Left kidney (tissue), 2 donors: Measurements from ENCODE around the gene ERGIC1. TPM values are rescaled to one million over a fixed set of nuclear protein-coding genes. Genes with fewer than 3 reads are reported as not detected.
"Not testable (repeated sequence)": the region's sequence is repeated elsewhere in the genome, so short reads cannot be mapped to it uniquely, and the experiment has no call there.

Experiments
- DNase-seq: peaks from one replicate; pipeline ENCODE4 v3.0.0-alpha.2; 2013
- polyA plus RNA-seq: library from polyadenylated mRNA; unstranded; fragments of 120-200 nt; gene quantifications from one replicate; pipeline ENCODE4 v1.2.1, GENCODE V29; 2013; ENCODE audit not compliant: insufficient read length

ERGIC1 gene
- polyA plus RNA-seq, 1 donor: 122 TPM

DNA sequence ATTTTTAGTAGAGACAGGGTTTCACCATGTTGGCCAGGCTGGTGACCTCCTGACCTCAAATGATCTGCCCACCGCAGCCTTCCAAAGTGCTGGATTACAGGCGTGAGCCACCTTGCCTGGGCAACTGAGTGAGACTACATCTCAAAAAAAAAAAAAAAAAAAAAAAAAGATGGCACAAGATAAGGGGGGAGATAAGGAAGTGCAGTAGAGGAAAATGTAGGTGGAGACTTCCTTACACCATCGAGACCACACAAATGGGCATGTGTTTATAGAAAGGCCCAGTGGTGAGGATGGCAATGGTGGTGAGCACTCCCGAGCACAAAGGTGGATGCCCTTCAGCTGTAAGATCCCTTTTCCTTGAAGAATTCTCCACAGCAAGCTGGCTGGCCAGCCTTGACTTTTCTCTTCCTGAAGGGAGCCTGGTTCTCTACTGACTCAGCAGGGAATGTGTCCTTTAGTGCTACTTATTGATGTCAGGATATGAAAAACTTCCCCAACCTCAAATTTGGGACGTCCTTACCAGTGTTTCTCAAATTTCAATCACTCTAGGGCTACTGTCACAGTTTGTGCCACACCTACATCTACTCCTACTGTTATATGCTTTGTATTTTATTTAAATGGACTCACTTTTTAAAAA, 28.2 kb downstream of the ERGIC1 start:
- DNase-seq: no peak

DNA sequence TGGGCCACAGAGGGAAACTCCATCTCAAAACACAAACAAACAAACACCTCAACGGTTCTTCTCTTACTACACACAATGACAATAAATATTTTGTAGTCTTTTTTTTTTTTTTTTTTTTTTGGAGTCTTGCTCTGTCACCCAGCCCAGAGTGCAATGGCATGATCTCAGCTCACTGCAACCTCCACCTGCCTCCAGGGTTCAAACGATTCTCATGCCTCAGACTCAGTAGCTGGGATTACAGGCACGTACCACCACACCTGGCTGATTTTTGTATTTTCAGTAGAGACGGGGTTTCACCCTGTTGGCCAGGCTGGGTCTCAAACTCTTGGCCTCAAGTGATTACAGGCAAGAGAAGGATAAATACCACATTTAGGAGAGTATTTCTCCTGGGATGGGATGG, 30.1 kb downstream of the ERGIC1 start:
- not testable (repeated sequence) for DNase-seq

GRCh38 chr5:172864747-172865146, 30.7 kb downstream of the ERGIC1 start:
- no peak for DNase-seq

GRCh38 chr5:172866378-172866777, 32.3 kb downstream of the ERGIC1 start:
- DNase-seq: no peak

DNA sequence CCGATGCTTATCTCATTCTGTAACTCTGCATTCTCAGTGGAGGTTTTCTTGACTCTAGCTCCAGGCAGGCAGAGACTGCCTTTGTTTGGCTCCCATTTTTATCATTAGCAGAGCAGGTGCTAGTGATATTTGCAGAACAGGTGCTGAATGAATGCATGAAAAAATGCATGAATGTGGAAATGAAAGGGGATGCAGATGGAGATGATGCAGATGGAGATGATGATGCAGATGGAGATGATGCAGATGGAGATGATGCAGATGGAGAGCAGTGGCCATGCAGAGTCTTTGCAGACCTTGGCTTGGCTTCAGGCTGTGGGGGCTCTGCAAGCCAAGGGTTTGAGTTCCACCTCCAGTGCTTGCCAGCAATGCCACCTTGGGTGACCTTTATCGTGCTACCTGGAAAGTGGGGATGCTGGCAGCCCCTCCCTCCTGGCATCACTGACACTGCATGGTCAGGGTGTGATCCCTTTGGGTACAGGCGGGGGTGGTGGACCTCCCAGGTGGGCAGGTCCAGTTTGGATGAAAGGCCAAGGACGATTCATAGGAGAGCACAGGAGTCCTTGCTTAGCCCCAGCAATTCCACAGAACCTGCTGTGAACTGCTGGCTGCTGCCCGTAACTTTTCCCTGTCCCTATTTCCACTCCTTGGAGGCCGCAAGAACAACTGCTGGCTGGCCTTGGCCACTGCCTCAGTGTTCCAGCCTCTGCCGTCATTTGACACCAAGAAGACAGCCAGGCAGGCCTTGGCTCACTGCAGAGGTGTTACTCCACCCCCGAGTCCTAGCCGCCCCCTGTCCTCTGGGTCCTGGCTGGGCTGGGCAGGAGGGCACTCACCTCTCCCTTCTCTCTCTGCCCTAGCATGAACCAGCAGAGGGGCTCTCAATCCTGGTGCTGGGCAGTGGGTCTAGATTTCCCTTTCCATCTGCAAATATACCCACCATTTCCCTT, 33.0 kb downstream of the ERGIC1 start:
- no peak for DNase-seq

GRCh38 chr5:172867761-172868435, 33.8 kb downstream of the ERGIC1 start:
- DNase-seq: no peak

DNA sequence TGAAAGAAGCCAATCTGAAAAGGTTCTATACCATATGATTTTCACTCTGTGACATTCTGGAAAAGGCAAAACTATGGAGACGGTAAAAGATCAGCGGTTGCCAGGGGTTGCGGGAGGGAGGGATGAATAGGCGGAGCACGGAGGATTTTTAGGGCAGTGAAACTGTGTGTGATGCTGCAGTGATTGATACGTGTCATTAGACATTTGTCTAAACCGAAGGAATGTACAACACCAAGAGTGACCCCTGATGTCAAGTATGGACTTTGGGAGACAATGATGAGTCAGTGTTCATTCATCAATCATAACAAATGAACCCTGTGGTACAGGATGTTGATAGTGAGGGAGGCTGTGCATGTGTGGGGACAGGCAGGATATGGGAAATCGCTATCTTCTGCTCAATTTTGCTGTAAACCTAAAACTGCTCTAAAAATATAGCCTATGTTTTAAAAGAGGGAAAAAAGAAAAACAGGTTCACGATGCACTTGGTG, 34.4 kb downstream of the ERGIC1 start:
- DNase-seq: no peak

GRCh38 chr5:172868924-172869591, 35.0 kb downstream of the ERGIC1 start:
- DNase-seq: no peak

DNA sequence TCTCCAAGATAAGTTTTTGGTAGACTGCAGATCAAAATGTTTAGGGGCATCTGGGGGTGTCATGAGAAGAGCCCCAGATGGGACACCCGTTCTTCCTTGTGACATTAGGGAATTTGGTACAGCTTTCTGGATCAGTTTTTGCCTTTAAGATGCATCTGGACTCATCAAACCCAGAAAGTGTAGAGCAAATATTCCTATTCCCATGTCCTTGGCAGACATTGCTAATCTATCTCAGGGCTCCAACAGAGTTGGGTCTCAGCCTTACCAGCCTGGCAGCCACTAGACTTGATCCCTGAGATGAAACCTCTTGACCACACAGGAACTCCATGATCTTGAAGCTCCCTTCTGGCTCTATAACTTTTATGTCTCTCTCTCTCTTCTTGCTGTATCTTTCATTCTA, 35.6 kb downstream of the ERGIC1 start:
- DNase-seq: no peak

DNA sequence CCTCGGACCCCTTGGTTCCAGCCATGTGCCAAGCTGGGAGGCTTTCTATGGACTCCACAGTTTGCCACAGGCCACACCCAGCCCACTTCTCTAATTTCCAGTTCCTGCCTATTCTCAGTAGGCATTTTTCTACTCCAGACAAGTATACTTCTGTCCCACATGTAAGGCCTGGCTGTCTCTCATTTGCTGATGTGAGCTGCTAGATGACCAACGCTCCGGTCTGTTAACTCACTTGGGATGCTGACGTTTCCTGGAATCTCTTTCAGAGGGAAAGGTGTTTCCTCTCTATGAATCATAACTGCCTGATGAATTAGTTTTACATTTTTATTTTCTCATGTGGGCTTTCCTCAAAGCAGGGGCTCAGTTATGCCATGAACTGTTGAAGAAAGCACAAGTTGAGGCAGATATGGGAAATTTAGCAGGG, 36.3 kb downstream of the ERGIC1 start:
- no peak for DNase-seq

- DNase-seq: no peak
Observed at GRCh38 chr5:172870715-172871461, 36.8 kb downstream of the ERGIC1 start.

DNA sequence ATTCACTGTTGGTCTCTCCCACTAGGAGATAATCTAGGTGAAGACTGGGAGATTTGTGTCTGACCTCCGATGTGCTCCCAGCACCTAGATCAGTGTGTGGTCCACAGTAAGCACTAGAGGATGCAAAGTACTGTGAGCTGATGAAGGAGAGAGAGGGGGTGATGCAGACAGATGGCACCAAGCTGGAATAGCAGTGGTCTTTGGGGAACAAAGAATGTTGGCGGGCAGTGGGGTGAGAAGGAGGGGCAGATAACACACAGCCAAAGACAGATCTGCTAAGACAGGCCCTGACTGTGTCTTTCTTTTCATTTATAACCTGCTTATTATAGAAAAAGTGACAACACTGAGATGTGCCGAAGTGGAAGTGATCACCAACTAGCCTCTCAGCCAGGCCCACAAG, 37.5 kb downstream of the ERGIC1 start:
- no peak for DNase-seq

- DNase-seq: no peak
Observed at GRCh38 chr5:172871982-172872381, 37.9 kb downstream of the ERGIC1 start.

DNA sequence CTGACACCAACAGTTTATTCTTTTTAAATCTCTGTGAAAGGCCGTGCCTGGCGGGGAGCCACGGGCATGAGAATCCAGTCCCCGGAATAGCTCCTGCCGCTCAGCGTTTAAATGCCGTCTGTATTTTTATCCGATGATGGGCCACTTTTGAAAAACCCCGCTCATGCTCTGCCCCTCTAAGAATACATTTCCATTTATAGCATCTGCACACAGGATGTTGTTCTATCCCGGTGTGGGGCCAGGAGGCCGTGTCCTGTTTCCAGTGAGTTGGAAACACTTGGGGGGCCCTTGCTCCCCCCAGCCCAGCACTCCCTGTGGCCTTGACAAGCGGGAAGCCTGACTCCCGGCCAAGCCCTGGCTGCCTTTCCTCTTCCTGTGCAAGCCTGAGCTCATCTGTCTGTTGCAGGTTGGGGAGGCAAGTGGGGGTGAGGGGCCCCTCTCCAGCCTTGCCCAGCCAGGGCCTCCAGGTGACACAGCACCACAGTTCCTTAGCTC, 39.0 kb downstream of the ERGIC1 start:
- no peak for DNase-seq

DNA sequence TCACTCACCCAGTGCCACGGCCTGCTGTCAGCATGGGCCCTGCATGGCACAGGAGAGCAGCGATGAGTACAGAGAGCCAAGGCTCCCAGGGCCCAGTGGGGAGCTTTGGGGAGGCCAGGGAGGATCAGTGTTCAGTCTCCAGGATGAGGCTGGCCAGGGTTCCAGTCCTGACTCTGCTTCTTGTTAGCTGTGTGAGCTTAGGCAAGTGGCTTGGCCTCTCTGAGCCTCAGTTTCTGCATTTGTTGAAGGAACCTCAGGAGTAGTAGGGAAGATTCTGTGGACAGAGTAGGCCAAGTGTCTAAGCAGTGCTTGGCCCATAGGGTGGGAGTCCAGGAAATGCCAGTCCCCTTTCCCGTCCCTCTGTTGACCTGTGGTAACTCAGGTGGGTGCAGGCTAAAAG, 39.5 kb downstream of the ERGIC1 start:
- DNase-seq: no peak

DNA sequence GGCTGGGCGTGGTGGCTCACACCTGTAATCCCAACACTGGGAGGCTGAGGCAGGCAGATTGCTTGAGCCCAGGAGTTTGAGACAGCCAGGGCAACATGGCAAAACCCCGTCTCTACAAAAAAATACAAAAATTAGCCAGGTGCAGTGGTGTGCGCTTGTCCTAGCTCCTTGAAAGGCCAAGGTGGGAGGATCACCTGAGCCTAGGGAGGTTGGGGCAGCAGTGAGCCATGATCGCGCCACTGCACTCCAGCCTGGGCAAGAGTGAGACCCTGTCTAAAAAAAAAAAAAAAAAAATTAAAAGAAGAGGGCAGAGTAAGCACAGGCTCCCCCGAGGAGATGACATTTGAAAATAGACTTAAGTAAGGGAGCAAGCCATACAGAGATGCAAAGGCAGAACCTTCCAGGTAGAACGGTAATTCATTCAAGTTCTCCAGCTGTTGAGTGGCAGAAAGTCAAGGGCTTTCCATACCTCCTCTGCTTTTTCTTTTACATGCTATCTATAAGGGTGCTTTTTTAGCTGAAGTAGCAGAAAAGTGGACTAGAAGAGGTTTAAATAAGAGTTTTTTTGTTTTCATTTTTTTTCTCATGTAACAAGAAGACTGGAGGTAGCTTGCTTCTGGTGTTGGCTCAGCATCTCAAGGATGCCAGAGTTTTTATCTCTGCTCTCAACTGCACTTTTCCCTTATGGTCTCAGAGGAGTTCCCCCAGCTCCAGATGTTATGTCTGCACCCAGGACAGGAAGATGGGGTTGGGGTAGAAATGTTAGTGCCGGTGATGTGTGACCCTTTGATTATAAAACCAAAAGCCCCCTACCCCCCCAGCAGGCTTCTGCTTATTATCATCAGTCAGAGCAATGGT, 40.8 kb downstream of the ERGIC1 start:
- DNase-seq: no peak

DNA sequence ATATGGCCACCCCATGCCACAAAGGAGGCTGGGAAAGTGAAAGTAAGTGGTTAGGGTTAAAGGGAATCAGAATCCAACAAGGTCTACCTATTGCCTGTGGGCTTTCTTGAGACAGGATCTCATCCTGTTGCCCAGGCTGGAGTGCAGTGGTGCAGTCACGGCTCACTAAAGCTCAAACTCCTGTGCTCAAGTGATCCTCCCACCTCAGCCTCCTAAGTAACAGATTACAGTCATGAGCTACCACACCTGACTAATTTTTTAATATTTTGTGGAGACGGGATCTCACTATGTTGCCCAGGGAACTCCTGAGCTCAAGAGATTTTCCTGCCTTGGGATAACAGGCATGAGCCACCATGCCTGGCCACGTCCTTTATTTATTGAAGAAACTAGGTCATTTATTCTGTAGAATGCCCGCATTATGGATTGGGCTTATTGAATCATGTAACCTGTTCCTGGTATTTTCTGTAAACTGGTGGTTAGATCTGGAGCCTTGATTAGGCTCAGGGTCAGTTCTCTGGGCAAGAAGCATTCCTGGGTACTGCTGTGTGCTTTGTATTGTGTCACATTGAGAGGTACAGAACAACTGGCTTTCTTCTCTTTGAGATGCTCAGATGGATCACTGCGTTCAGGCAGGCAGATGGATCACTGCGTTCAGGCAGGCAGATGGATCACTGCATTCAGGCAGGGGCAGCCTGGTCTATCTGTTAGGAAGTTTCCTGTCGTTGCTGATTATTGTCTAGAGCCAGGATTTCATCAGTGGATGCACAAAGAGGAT, 41.6 kb downstream of the ERGIC1 start:
- no peak for DNase-seq

DNA sequence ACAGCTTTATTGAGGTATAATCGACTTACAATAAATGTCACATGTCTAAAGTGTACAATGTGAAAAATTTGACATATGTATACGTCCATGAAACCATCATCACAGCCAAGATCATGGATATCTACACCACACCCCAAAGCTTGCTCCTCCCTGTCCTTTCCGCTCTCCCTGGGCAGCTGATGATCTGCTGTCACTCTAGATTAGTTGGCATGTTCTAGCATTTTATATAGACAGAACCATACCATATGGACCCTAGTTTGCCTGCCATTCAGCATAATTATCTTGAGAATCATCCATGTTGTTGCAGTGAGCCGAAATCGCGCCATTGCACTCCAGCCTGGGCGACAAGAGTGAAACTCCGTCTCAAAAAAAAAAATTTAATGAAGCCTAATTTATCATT, 42.5 kb downstream of the ERGIC1 start:
- DNase-seq: no peak

DNA sequence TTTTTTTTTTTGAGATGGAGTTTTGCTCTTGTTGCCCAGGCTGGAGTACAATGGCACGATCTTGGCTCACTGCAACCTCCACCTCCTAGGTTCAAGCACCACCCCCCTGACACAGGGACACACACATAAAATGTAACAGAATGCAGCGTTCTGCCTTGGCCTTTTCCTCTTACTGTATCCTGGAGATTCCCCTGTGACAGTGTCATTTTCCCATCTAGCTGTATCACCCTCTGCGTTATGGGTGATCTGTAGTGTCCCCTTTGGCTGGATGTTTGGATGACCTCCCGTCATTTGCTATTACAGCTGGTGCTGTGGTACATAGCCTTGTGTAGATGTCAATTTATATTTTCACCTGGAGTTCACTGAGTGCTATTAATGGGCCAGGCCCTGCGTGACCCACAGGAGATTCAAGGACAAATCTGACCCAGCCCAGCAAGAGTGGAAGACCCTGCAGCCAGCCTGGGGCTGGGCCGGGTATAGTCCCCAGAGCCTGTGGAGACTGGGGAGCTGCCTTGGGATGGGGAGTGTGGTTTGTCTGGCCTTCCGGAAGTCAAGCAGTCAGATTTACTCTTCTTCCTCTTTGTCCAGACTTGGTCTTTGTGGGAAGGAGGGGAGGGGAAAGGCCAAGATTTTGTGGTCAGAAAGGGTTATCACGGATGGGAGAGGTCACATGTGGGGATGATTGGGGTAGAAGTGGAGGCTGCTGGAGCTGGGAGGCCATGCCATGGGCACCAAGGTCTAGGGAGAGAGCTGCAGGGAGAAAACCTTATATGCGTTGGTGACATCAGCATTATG, 43.6 kb downstream of the ERGIC1 start:
- no peak for DNase-seq
